NCI-H460 (cell line): ENCODE data around the gene DIPK1B. TPM values are rescaled to one million over a fixed set of nuclear protein-coding genes. Genes with fewer than 3 reads are reported as not detected.
"Not testable (repeated sequence)": the region's sequence is repeated elsewhere in the genome, so short reads cannot be mapped to it uniquely, and the experiment has no call there.

Source experiments
- DNase-seq: peaks from one replicate; pipeline ENCODE4 v3.0.0-alpha.2; 2016; ENCODE audit warnings: low read depth; ENCODE audit errors: extremely low read depth
- small RNA-seq, 2 experiments: library from RNA; depleted of rRNA; stranded (forward); fragments of <200 nt; gene quantifications; one replicate each; pipeline ENCODE3, GENCODE V24; 2014
- total RNA-seq: library from RNA; depleted of rRNA; stranded (reverse); fragments of >200 nt; shearing (Covaris generic); gene quantifications from 2 replicates; pipeline ENCODE4 v1.2.3, GENCODE V29; 2014; rRNA removed

Gene DIPK1B
- total RNA-seq, 1 experiment from 2014 or later = 14.4 TPM

- DNase-seq = no peak
Observed at GRCh38 chr9:136762221-136762691, 49.9 kb downstream of the DIPK1B start.

- DNase-seq = peak; percentile 33
Observed at GRCh38 chr9:136762915-136763648, 50.7 kb downstream of the DIPK1B start.

- no peak for DNase-seq
Observed at GRCh38 chr9:136763649-136764035, 51.3 kb downstream of the DIPK1B start.

- no peak for DNase-seq
Observed at GRCh38 chr9:136764301-136764891, 52.0 kb downstream of the DIPK1B start, which contains the start of gene LCN15. LCN15 (minus strand) TSS chr9:136764518; CDS start chr9:136764488, 30 bp downstream.

GRCh38 chr9:136765041-136765440, 52.7 kb downstream of the DIPK1B start:
- no peak for DNase-seq

- not testable (repeated sequence) for DNase-seq
Observed at GRCh38 chr9:136765745-136766409, 53.5 kb downstream of the DIPK1B start.

GRCh38 chr9:136766410-136767120, 54.2 kb downstream of the DIPK1B start:
- peak; percentile 51 for DNase-seq

GRCh38 chr9:136769710-136770191, 57.4 kb downstream of the DIPK1B start:
- no peak for DNase-seq

- DNase-seq = no peak
Observed at GRCh38 chr9:136771907-136772415, 59.6 kb downstream of the DIPK1B start.

- DNase-seq = no peak
Observed at GRCh38 chr9:136773386-136774044, 61.1 kb downstream of the DIPK1B start.

Small RNA genes within 50 kb of the gene (small RNA-seq; reads per million reads assigned to genes)
- gene MIR126 = 12.6 to 267 reads per million in 2 experiments
- 0 reads per million in 2 experiments for gene MIR6722

Other genes with a start within 250 kb of the DIPK1B start
- 26.3 and 29.2 TPM in 2 replicates for gene SEC16A, start 229.5 kb upstream of the DIPK1B start, total RNA-seq
- gene NOTCH1, start 166.5 kb upstream of the DIPK1B start, total RNA-seq = 8.0 and 12.5 TPM in 2 replicates
- 51.7 and 77.2 TPM in 2 replicates for gene EGFL7, start 49.7 kb upstream of the DIPK1B start, total RNA-seq
- 24.5 and 27.8 TPM in 2 replicates for gene AGPAT2, start 25.1 kb upstream of the DIPK1B start, total RNA-seq
- gene LCN10, start 30.4 kb downstream of the DIPK1B start, total RNA-seq = not detected in 2 replicates
- gene LCN6, start 36.0 kb downstream of the DIPK1B start, total RNA-seq = not detected in 2 replicates
- not detected in 2 replicates for gene LCN8, start 45.7 kb downstream of the DIPK1B start, total RNA-seq
- gene LCN15, start 51.9 kb downstream of the DIPK1B start, total RNA-seq = not detected in 2 replicates
- 24.0 and 27.6 TPM in 2 replicates for gene TMEM141, start 78.8 kb downstream of the DIPK1B start, total RNA-seq
- 1.7 and 1.8 TPM in 2 replicates for gene CCDC183, start 83.8 kb downstream of the DIPK1B start, total RNA-seq
- gene RABL6, start 95.4 kb downstream of the DIPK1B start, total RNA-seq = 59.4 and 69.4 TPM in 2 replicates
- 2.6 and 2.7 TPM in 2 replicates for gene AJM1, start 129.9 kb downstream of the DIPK1B start, total RNA-seq
- gene PHPT1, start 136.8 kb downstream of the DIPK1B start, total RNA-seq = 132 and 134 TPM in 2 replicates
- gene MAMDC4, start 139.8 kb downstream of the DIPK1B start, total RNA-seq = 4.4 and 4.5 TPM in 2 replicates
- 309 and 321 TPM in 2 replicates for gene EDF1, start 153.7 kb downstream of the DIPK1B start, total RNA-seq
- 12.1 and 17.9 TPM in 2 replicates for gene TRAF2, start 173.9 kb downstream of the DIPK1B start, total RNA-seq
- gene FBXW5, start 232.2 kb downstream of the DIPK1B start, total RNA-seq = 93.0 and 112 TPM in 2 replicates
- 0.92 TPM in 1 of 2 replicates, not detected in the other for gene C8G, start 232.7 kb downstream of the DIPK1B start, total RNA-seq
- 1.2 and 1.5 TPM in 2 replicates for gene LCN12, start 239.7 kb downstream of the DIPK1B start, total RNA-seq